CD4-positive, alpha-beta memory T cell (primary cell): ENCODE results near the gene CCDC73. TPM values are rescaled to one million over a fixed set of nuclear protein-coding genes. Genes with fewer than 3 reads are reported as not detected.
"Not testable (repeated sequence)": the region's sequence is repeated elsewhere in the genome, so short reads cannot be mapped to it uniquely, and the experiment has no call there.

Source experiments
- CTCF ChIA-PET: fragments of 350-600 bp; sonication (Branson Sonifier 250); formaldehyde crosslinking; loops from one replicate; lab custom pipeline; 2021; ENCODE audit warnings: inconsistent platforms; ENCODE audit not compliant: partially characterized antibody; lab: Charles Lee
- POLR2A ChIA-PET: fragments of 350-600 bp; sonication (Branson Sonifier 250); formaldehyde crosslinking; loops from one replicate; lab custom pipeline; 2021; ENCODE audit not compliant: partially characterized antibody; lab: Charles Lee
- DNase-seq, 5 donors: peaks; one replicate each; pipeline versions ENCODE4 v3.0.0 to v3.0.0-alpha.2; 2020 to 2022; ENCODE audit warnings: mixed read lengths in 1 of 5
- H3K27ac ChIP-seq: one replicate; pipeline ENCODE4 v1.7.0; 2013; ENCODE audit warnings: low read depth, low read length
- H3K27me3 ChIP-seq: 2 replicates; pipeline ENCODE4 v1.7.0; 2013; ENCODE audit warnings: mild to moderate bottlenecking, low read length, moderate library complexity; ENCODE audit not compliant: insufficient read depth
- H3K36me3 ChIP-seq: 2 replicates; pipeline ENCODE4 v1.7.0; 2013; ENCODE audit warnings: mild to moderate bottlenecking, low read length, moderate library complexity; ENCODE audit not compliant: insufficient read depth
- H3K4me1 ChIP-seq: 2 replicates; pipeline ENCODE4 v1.7.0; 2013; ENCODE audit warnings: mild to moderate bottlenecking, low read length, moderate library complexity; ENCODE audit not compliant: insufficient read depth
- H3K4me3 ChIP-seq, 2 donors: one replicate each; pipeline ENCODE4 v1.7.0; 2013; ENCODE audit warnings: low read length in 2 of 2, mild to moderate bottlenecking in 1 of 2
- H3K9me3 ChIP-seq, 2 donors: one replicate each; pipeline ENCODE4 v1.7.0; 2013; ENCODE audit warnings: low read length in 2 of 2, control low read depth in 1 of 2; ENCODE audit not compliant: control insufficient read depth in 1 of 2
- H3K27ac Mint-ChIP-seq, 7 donors: one replicate each; pipeline ENCODE4 v1.8.0; 2020 to 2021; ENCODE audit warnings: mixed read lengths in 7 of 7, mild to moderate bottlenecking in 6 of 7, inconsistent platforms in 3 of 7, moderate library complexity in 3 of 7
- H3K27me3 Mint-ChIP-seq, 2 donors: one replicate each; pipeline ENCODE4 v1.8.0; 2020 to 2021; ENCODE audit warnings: mixed read lengths in 2 of 2
- H3K36me3 Mint-ChIP-seq, 2 donors: one replicate each; pipeline ENCODE4 v1.8.0; 2020 to 2021; ENCODE audit warnings: mixed read lengths in 2 of 2, inconsistent platforms in 1 of 2, mild to moderate bottlenecking in 1 of 2
- H3K4me1 Mint-ChIP-seq, 4 donors: one replicate each; pipeline ENCODE4 v1.8.0; 2020 to 2021; ENCODE audit warnings: mixed read lengths in 4 of 4, mild to moderate bottlenecking in 1 of 4
- H3K4me3 Mint-ChIP-seq, 8 donors: one replicate each; pipeline ENCODE4 v1.8.0; 2020 to 2021; ENCODE audit warnings: mixed read lengths in 8 of 8, mild to moderate bottlenecking in 7 of 8, moderate library complexity in 6 of 8, inconsistent platforms in 3 of 8
- H3K9me3 Mint-ChIP-seq, 8 donors: one replicate each; pipeline ENCODE4 v1.8.0; 2020 to 2021; ENCODE audit warnings: mixed read lengths in 8 of 8, mild to moderate bottlenecking in 5 of 8, inconsistent platforms in 3 of 8, moderate library complexity in 1 of 8
- intact Hi-C: fragments of 100-400 bp; cut with micrococcal nuclease; formaldehyde crosslinking; loops from one replicate; pipeline ENCODE4 v1.15.1; 2023
- polyA plus RNA-seq, 2 donors: library from polyadenylated mRNA; unstranded; fragments of 300-500 nt; fragmentation: Illumina TruSeq; gene quantifications; one replicate each; pipeline ENCODE4 v1.2.3, GENCODE V29; 2021
- total RNA-seq, 2 experiments: library from RNA; stranded (reverse); gene quantifications; one replicate each; pipeline ENCODE4 v1.2.3, GENCODE V29; 2021

The CCDC73 gene
- total and polyA plus RNA-seq, 4 experiments from 2014 or later = not detected

DNA sequence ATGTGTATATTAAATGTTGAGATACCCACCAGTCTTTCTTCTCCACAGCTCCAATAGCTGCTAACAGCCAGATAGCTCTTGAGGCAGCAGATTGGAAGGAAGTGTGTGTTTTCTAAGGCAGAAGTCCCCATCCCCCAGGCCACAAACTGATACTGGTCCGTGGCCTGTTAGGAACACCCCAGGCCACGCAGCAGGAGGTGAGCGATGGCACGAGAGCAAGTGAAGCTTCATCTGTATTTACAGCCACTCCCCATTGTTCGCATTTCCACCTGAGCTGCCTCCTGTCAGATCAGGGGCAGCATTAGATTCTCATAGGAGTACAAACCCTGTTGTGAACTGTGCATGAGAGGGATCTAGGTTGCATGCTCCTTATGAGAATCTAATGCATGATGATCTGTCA is 12.7 kb downstream of the CCDC73 start:
- ChIA-PET POLR2A (no interaction called here), CTCF (no interaction called here)
- no peak for DNase-seq
- no peaks in the 10 kb centered on the region for H3K9me3 Mint-ChIP-seq
- no peaks in the 10 kb centered on the region for H3K9me3 ChIP-seq
- H3K4me3 Mint-ChIP-seq = peak overlapping the region in 1 of 8 donors; percentile 13
- H3K36me3 ChIP-seq = no peaks in the 10 kb centered on the region
- H3K36me3 Mint-ChIP-seq = no peaks in the 10 kb centered on the region
- peaks cover 0 to 2% of the 10 kb centered on the region in 2 donors for H3K27me3 Mint-ChIP-seq
- H3K27ac ChIP-seq = no peak overlapping the region
- no peaks in the 10 kb centered on the region for H3K4me1 ChIP-seq
- intact Hi-C loops = no loop called here
- no peak overlapping the region for H3K4me3 ChIP-seq
- H3K27me3 ChIP-seq = no peaks in the 10 kb centered on the region
- H3K4me1 Mint-ChIP-seq = no peaks in the 10 kb centered on the region
- H3K27ac Mint-ChIP-seq = no peak overlapping the region

DNA sequence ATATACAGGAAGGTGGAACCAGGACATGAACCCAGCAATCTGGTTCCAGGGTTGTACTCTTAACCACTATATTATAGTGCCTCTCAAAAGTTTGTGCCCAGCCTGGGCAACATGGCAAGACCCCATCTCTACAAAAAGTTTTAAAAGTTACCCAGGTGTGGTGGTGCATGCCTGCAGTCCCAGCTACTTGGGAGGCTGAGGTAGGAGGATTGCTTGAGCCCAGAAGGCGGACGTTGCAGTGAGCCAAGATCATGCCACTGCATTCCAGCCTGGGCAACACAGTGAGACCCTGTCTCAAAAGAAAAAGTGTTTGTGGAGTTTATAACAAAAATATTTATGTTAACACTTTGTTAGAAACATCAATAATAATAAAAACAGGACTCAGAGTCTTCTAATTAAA is 13.6 kb downstream of the CCDC73 start:
- H3K27ac ChIP-seq, DNase-seq, H3K27ac Mint-ChIP-seq, intact Hi-C loops, H3K27me3 Mint-ChIP-seq, H3K36me3 ChIP-seq, H3K36me3 Mint-ChIP-seq, H3K4me3 Mint-ChIP-seq, H3K4me3 ChIP-seq, H3K4me1 Mint-ChIP-seq, H3K9me3 Mint-ChIP-seq, POLR2A ChIA-PET, H3K27me3 ChIP-seq, CTCF ChIA-PET, H3K4me1 ChIP-seq, H3K9me3 ChIP-seq: not testable (repeated sequence)

DNA sequence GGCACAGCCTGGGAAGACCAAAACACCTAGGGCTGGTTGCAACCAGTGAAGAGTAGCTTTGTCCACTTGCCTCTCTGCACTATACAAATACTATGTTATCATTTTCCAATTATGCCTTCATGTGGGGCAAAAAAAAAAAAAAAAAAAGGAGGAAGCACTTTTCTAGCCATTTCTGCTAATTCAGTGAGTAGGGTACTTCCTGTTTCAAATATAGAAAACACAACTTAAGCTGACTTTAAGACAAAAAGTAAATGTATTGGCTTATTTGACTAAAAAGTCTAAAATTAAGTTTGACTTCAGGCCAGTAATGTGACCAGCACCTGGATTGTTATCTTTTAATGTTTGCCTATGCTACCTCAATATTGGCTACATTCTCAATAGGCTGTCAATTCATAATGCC is 15.3 kb downstream of the CCDC73 start:
- POLR2A ChIA-PET = no interaction called here
- intact Hi-C loops = loop anchor here (10.0 kb wide), 1 partner anchor 64 kb away; no protein-coding TSS in a partner anchor

DNA sequence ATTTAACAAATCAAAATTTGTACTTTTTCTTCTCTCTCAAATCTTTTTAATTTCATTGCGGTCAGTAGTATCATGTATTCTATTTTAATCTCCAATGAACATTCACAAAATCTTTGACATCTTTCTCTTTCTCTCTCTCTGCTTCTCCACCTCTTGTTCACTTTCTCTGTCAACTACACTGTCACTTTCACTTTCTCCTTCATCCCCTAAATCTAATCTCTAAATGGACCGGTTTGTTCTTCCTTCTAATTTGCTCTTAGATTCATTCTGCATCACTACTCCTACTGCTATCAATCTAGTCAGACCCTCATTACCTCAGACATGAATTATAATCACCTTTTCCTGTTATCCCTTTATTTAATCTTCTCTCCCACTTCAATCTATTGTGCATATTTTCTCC is 18.6 kb downstream of the CCDC73 start:
- POLR2A ChIA-PET = no interaction called here

More for the DNA sequence above, 15.3 kb downstream of the CCDC73 start:
- Mint-ChIP-seq H3K27me3 (peaks cover 0 to 2% of the 10 kb centered on the region in 2 donors), H3K4me1 (peaks cover 10 to 12% (median 11%) of the 10 kb centered on the region in 4 donors), H3K4me3 (no peak overlapping the region), H3K9me3 (no peaks in the 10 kb centered on the region), H3K27ac (no peak overlapping the region), H3K36me3 (no peaks in the 10 kb centered on the region)
- Histone ChIP-seq H3K4me3 (no peak overlapping the region), H3K4me1 (no peaks in the 10 kb centered on the region), H3K36me3 (no peaks in the 10 kb centered on the region), H3K27me3 (no peaks in the 10 kb centered on the region), H3K9me3 (no peaks in the 10 kb centered on the region), H3K27ac (no peak overlapping the region)
- CTCF ChIA-PET = interaction anchor here (1.5 to 1.6 kb wide), 2 partner anchors 12 to 16 kb away, joined by 6 to 7 read pairs; partner anchors contain the start of gene CCDC73
- no peak for DNase-seq

DNA sequence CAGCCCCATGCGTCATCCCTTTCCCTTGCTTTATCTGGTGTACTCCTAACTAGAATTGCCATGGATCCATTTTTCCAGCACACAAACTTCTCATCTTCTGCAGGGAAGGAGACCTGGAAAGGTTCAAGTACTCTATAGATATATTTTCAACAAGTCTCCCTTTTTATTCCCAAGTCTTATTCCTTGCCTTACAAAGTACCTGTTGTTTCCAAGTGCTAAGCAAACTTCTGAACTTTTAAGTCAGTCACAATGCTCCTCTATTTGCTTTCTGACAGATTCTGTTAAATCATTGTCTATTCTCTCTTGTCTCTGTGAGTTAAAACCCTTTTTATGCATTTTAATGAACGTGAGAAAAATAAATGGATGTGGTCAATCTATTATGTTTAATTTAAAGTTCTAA is 20.4 kb downstream of the CCDC73 start:
- intact Hi-C loops = loop anchor here (10.0 kb wide), 1 partner anchor 59 kb away; no protein-coding TSS in a partner anchor
- no peak overlapping the region for H3K27ac Mint-ChIP-seq
- ChIA-PET POLR2A (no interaction called here), CTCF (no interaction called here)
- no peak for DNase-seq
- no peaks in the 10 kb centered on the region for H3K27me3 Mint-ChIP-seq
- no peaks in the 10 kb centered on the region for H3K9me3 Mint-ChIP-seq
- no peaks in the 10 kb centered on the region for H3K9me3 ChIP-seq
- H3K36me3 Mint-ChIP-seq = no peaks in the 10 kb centered on the region
- no peaks in the 10 kb centered on the region for H3K4me1 ChIP-seq
- H3K36me3 ChIP-seq = no peaks in the 10 kb centered on the region
- no peaks in the 10 kb centered on the region for H3K27me3 ChIP-seq
- H3K4me3 ChIP-seq = no peak overlapping the region
- H3K4me1 Mint-ChIP-seq = peaks cover 10 to 12% (median 11%) of the 10 kb centered on the region in 4 donors
- H3K4me3 Mint-ChIP-seq = no peak overlapping the region
- H3K27ac ChIP-seq = no peak overlapping the region

More for the DNA sequence above, 18.6 kb downstream of the CCDC73 start:
- H3K27me3 ChIP-seq = no peaks in the 10 kb centered on the region
- H3K4me3 ChIP-seq = no peak overlapping the region
- Mint-ChIP-seq H3K4me1 (peaks cover 10 to 12% (median 11%) of the 10 kb centered on the region in 4 donors), H3K9me3 (no peaks in the 10 kb centered on the region), H3K36me3 (no peaks in the 10 kb centered on the region), H3K4me3 (peak overlapping the region in 7 of 8 donors; percentile 0 to 60 (median 1)), H3K27me3 (no peaks in the 10 kb centered on the region), H3K27ac (peak overlapping the region in 2 of 7 donors; percentile 0 to 1)
- no peak overlapping the region for H3K27ac ChIP-seq
- intact Hi-C loops = loop anchor here (10.0 kb wide), 1 partner anchor 61 kb away; no protein-coding TSS in a partner anchor
- DNase-seq = no peak
- CTCF ChIA-PET = no interaction called here
- H3K9me3 ChIP-seq = no peaks in the 10 kb centered on the region
- no peaks in the 10 kb centered on the region for H3K36me3 ChIP-seq
- no peaks in the 10 kb centered on the region for H3K4me1 ChIP-seq

DNA sequence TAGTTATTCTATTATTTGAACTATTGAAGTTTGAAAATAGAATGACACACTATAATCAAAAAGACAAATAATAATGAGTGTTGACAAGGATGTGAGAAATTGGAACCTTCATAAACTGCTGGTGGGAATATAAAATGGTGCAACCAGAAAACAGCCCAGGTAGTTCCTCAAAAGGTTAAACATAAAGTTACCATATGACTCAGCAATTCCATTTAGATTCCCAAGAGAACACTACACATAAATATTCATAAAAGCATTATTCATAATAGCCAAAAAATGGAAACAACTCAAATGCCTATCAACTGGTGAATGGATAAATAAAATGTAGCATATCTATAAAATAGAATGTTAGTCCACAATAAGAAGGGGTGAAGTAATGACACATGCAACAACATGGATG is 21.7 kb downstream of the CCDC73 start:
- Histone ChIP-seq H3K4me3 (no peak overlapping the region), H3K9me3 (no peaks in the 10 kb centered on the region), H3K36me3 (no peaks in the 10 kb centered on the region), H3K27me3 (no peaks in the 10 kb centered on the region), H3K4me1 (no peaks in the 10 kb centered on the region), H3K27ac (no peak overlapping the region)
- intact Hi-C loops = loop anchor here (10.0 kb wide), 1 partner anchor 58 kb away; no protein-coding TSS in a partner anchor
- H3K27ac Mint-ChIP-seq = no peak overlapping the region
- H3K9me3 Mint-ChIP-seq = peaks cover 0 to 2% (median 0%) of the 10 kb centered on the region in 8 donors
- peaks cover 10 to 12% (median 11%) of the 10 kb centered on the region in 4 donors for H3K4me1 Mint-ChIP-seq
- ChIA-PET CTCF (no interaction called here), POLR2A (no interaction called here)
- H3K27me3 Mint-ChIP-seq = no peaks in the 10 kb centered on the region
- no peak overlapping the region for H3K4me3 Mint-ChIP-seq
- no peak for DNase-seq
- no peaks in the 10 kb centered on the region for H3K36me3 Mint-ChIP-seq

DNA sequence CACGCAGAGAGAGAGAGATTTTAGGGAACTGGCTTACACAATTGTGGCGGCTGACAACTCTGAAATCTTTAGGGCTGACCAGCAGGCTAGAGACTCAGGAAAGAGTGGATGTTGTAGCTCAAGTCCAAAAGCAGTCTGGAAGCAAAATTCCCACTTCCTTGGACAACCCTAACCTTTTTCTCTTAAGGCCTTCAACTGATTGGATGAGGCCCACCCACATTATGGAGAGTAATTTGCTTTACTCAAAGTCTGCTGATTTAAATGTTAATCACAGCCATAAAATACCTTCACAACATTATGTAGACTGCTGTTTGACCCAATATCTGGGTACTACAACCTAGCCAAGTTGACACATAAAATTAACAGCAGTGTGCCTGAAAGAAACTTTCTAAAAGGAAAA is 32.7 kb downstream of the CCDC73 start:
- H3K36me3 Mint-ChIP-seq, H3K4me1 ChIP-seq, H3K27me3 ChIP-seq, H3K4me3 ChIP-seq, intact Hi-C loops, H3K9me3 ChIP-seq, H3K36me3 ChIP-seq, H3K27ac ChIP-seq, CTCF ChIA-PET, H3K4me3 Mint-ChIP-seq, POLR2A ChIA-PET, DNase-seq, H3K27ac Mint-ChIP-seq, H3K4me1 Mint-ChIP-seq: not testable (repeated sequence)
- Mint-ChIP-seq H3K27me3 (peaks cover 4 to 12% of the 10 kb centered on the region in 2 donors), H3K9me3 (peaks cover 0 to 26% (median 17%) of the 10 kb centered on the region in 8 donors)
